RWPE1 (cell line): ENCODE results near the gene CST9.

Experiments
- CTCF ChIA-PET: fragments of 350-600 bp; sonication (Branson Sonifier 250); formaldehyde crosslinking; extraction: SDS; loops from one replicate; lab custom pipeline; 2021; lab: Yijun Ruan, JAX
- POLR2A ChIA-PET: fragments of 400-600 bp; formaldehyde crosslinking; extraction: SDS; loops from one replicate; lab custom pipeline; 2020; ENCODE audit warnings: antibody characterized with exemption; ENCODE audit not compliant: low non-redundant PET; lab: Yijun Ruan, JAX
- DNase-seq: peaks from one replicate; pipeline ENCODE4 v3.0.0; 2012; ENCODE audit warnings: low spot score
- H3K27ac ChIP-seq: fragments of 450-650 bp; 2 replicates; pipeline ENCODE4 v1.5.1; 2017
- TF ChIP-seq, protein P1 (sequence below): fragments of 450-650 bp; conservative IDR thresholded peaks from 2 replicates; pipeline ENCODE4 v1.5.1; 2017; ENCODE audit warnings: low read depth, mild to moderate bottlenecking

CST9 gene

DNA sequence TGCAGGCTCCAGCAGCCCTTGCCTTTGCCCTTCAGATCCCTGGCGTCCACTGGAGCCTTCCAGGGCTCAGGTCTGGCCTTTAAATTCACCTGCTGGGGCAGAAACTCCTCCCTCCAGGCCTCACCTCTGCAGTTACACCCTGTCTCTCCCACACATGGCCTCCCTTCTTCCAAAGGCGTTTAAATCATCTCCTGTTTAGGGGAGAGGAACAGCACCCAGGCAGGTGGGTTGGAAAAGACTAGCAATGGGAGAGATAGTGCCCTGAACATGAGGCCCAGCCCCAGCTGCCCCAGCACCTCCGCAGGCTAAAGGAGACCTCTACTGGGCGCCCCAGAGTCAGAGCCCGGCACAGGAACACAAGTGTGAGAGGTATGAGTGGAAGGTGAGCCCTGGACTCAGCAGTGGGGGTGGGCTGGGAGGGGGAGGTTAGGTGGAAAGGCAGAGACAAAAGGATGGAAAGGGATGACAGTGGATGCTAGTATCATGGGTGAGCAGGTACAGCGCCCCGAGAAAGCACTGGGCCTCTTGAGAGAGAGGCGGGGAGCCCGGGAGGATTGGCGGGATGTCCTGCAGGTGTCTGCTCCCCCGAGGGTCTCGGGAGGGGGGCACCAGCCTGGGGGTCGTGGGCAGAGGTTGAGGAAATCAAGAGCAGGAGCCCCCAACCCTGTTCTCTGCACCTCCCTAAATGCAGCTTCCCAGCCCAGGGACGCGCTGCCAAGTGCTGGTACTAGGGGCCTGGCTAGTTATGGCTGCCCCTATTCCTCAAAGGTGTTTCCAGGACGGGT, at the start of gene CST9:
CST9 (minus strand) TSS at position 51 of the 785 bp plus-strand sequence. CDS start 53 bp downstream, outside the sequence.
- H3K27ac ChIP-seq, result no peak within 1 kb of the TSS
- DNase-seq, result no peak
- TF ChIP-seq, protein P1, sequence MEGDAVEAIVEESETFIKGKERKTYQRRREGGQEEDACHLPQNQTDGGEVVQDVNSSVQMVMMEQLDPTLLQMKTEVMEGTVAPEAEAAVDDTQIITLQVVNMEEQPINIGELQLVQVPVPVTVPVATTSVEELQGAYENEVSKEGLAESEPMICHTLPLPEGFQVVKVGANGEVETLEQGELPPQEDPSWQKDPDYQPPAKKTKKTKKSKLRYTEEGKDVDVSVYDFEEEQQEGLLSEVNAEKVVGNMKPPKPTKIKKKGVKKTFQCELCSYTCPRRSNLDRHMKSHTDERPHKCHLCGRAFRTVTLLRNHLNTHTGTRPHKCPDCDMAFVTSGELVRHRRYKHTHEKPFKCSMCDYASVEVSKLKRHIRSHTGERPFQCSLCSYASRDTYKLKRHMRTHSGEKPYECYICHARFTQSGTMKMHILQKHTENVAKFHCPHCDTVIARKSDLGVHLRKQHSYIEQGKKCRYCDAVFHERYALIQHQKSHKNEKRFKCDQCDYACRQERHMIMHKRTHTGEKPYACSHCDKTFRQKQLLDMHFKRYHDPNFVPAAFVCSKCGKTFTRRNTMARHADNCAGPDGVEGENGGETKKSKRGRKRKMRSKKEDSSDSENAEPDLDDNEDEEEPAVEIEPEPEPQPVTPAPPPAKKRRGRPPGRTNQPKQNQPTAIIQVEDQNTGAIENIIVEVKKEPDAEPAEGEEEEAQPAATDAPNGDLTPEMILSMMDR, result no peak
- POLR2A ChIA-PET, result no interaction called here
- CTCF ChIA-PET, result interaction anchor here (0.8 to 1.3 kb wide), 5 partner anchors 159 to 192 kb away, joined by 3 to 13 read pairs (median 4); no protein-coding TSS in a partner anchor

DNA sequence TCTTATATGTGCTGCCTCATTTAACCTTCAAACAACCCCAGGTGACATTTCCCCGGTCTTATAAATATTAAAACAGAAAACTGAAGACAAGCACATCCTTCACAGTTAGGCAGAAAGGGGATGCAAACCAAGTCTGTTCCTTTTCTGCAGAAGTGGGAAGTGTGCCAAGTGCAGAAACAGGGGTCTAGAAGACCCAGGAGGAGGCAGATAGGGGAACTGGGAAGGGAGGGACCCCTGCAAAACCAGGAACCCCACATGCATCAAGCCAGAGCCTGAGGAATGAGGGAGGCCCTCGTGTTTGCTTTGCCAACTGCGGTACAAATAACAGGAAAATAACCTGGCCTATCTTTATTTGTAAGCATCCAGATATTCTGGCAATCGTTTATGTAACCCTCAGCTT, 49.0 kb upstream of the CST9 start:
- CTCF ChIA-PET, result no interaction called here
- no peak for DNase-seq
- TF ChIP-seq, protein P1, result no peak
- POLR2A ChIA-PET, result no interaction called here
- H3K27ac ChIP-seq, result no peak overlapping the region

GRCh38 chr20:23654000-23654399, 48.3 kb upstream of the CST9 start:
- peak; percentile 14 for DNase-seq
- TF ChIP-seq, protein P1, result no peak
- peak overlapping the region; percentile 38; the same call in 1 of the 2 replicates for H3K27ac ChIP-seq
- CTCF ChIA-PET, result no interaction called here
- POLR2A ChIA-PET, result no interaction called here

- ChIA-PET CTCF (no interaction called here), POLR2A (no interaction called here)
- H3K27ac ChIP-seq, result peak overlapping the region; percentile 32; the same call in 1 of the 2 replicates
- DNase-seq, result no peak
- TF ChIP-seq, protein P1, result no peak
These were observed 47.8 kb upstream of the CST9 start for GRCh38 chr20:23653400-23653938.

DNA sequence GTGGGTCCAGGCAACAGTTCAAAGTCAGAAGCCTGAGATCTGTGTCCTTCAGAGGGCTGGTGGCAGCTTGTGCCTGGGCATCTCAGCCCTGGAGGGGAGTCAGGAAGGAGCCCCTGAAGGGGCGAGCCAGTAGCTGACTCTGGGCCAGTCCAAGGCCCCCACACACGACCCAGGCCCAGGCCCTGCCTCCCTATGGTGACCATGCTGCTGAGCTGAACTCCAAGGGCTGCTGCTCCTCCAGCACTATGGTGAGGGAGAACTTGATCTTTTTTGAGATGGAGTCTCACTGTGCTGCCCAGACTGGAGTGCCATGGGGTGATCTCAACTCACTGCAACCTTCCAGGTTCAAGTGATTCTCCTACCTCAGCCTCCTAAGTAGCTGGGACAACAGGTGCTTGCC, 47.2 kb upstream of the CST9 start:
- POLR2A ChIA-PET, result no interaction called here
- H3K27ac ChIP-seq, result peak overlapping the region; percentile 32; the same call in 1 of the 2 replicates
- CTCF ChIA-PET, result no interaction called here
- TF ChIP-seq, protein P1, result no peak
- no peak for DNase-seq

DNA sequence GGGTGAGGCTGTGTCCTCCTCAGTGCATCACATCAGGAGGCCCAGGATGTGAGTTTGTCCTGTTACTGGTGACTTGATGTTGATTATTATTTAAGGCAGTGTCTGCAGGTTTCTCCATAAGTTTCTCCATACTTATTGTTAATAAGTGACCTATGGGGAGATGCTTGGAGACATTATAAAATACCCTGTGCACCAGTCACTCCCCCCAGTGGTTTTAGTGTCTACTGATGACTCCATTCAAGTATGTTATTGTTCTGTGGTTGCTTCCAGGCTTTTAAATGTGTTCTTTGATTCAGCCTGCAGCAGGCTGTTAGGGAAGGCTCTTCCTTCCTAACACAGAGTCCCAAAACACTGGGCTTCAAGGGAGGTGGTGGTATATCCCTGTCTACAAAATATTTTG, 46.7 kb upstream of the CST9 start:
- TF ChIP-seq, protein P1, result no peak
- POLR2A ChIA-PET, result no interaction called here

More for the DNA sequence above, 46.7 kb upstream of the CST9 start:
- CTCF ChIA-PET, result no interaction called here
- no peak overlapping the region for H3K27ac ChIP-seq
- no peak for DNase-seq
